CD14-positive monocyte (primary cell): ENCODE measurements around the gene AVP. TPM values are rescaled to one million over a fixed set of nuclear protein-coding genes. Genes with fewer than 3 reads are reported as not detected.

Experiments
- DNase-seq, 3 donors: peaks; one replicate each; pipeline ENCODE4 v3.0.0-alpha.2; 2011 to 2022
- H2AFZ ChIP-seq: 2 replicates; pipeline ENCODE4 v1.6.0; 2012; ENCODE audit warnings: mild to moderate bottlenecking, low read depth, low read length, inconsistent platforms; ENCODE audit not compliant: insufficient read depth, poor library complexity, severe bottlenecking
- H3K27ac ChIP-seq, 2 donors: 1 replicate in 1 of 2; 2 replicates in 1 of 2; pipeline ENCODE4 v1.5.1; 2012 to 2013; ENCODE audit warnings: low read length in 2 of 2, control low read depth in 1 of 2, inconsistent platforms in 1 of 2, low read depth in 1 of 2, mild to moderate bottlenecking in 1 of 2
- H3K27me3 ChIP-seq, 2 donors: one replicate each; pipeline versions ENCODE4 v1.6.0 to v1.6.1; 2011 to 2013; ENCODE audit warnings: low read length in 2 of 2; ENCODE audit not compliant: control insufficient read depth in 2 of 2, insufficient read depth in 2 of 2
- H3K36me3 ChIP-seq, 2 donors: replicated peaks in 1 of 2; 1 replicate in 1 of 2; 2 replicates in 1 of 2; pipeline versions ENCODE4 v1.5.1 to v1.6.1; 2012 to 2013; ENCODE audit warnings: low read length in 2 of 2, control low read depth in 1 of 2, inconsistent platforms in 1 of 2, mild to moderate bottlenecking in 1 of 2; ENCODE audit not compliant: insufficient read depth in 2 of 2, control insufficient read depth in 1 of 2
- H3K4me1 ChIP-seq, 2 donors: 1 replicate in 1 of 2; 2 replicates in 1 of 2; pipeline versions ENCODE4 v1.5.1 to v1.6.1; 2012 to 2013; ENCODE audit warnings: low read length in 2 of 2, control low read depth in 1 of 2, inconsistent platforms in 1 of 2, mild to moderate bottlenecking in 1 of 2, moderate library complexity in 1 of 2; ENCODE audit not compliant: insufficient read depth in 2 of 2, control insufficient read depth in 1 of 2
- H3K4me2 ChIP-seq: replicated peaks from 2 replicates; pipeline ENCODE3; 2012; ENCODE audit warnings: low read length, moderate library complexity, mild to moderate bottlenecking; ENCODE audit not compliant: poor library complexity, severe bottlenecking; ENCODE audit errors: extremely low read depth
- H3K4me3 ChIP-seq, 3 experiments: fragments of 200-600 bp in 1 of 3; sonication (generic) in 1 of 3; replicated peaks in 1 of 3; 1 replicate in 2 of 3; 2 replicates in 1 of 3; pipeline ENCODE4 v1.5.1; 2011 to 2013; ENCODE audit warnings: low read length in 3 of 3, mild to moderate bottlenecking in 3 of 3, control low read depth in 2 of 3, low read depth in 2 of 3, inconsistent platforms in 1 of 3, moderate library complexity in 1 of 3
- H3K79me2 ChIP-seq: 2 replicates; pipeline ENCODE4 v1.6.0; 2012; ENCODE audit warnings: mild to moderate bottlenecking, control low read depth, inconsistent platforms, low read length, moderate library complexity; ENCODE audit not compliant: insufficient read depth
- H3K9ac ChIP-seq: 2 replicates; pipeline ENCODE4 v1.6.0; 2017; ENCODE audit warnings: low read length, mild to moderate bottlenecking; ENCODE audit not compliant: insufficient read depth, poor library complexity, severe bottlenecking
- H3K9me3 ChIP-seq, 2 donors: replicated peaks in 1 of 2; 1 replicate in 1 of 2; 2 replicates in 1 of 2; pipeline versions ENCODE4 v1.5.1 to v1.6.1; 2012 to 2013; ENCODE audit warnings: low read length in 2 of 2, control low read depth in 1 of 2; ENCODE audit not compliant: control insufficient read depth in 1 of 2, insufficient read depth in 1 of 2
- H4K20me1 ChIP-seq: 2 replicates; pipeline ENCODE4 v1.6.0; 2012; ENCODE audit warnings: mild to moderate bottlenecking, low read length, control low read depth, moderate library complexity; ENCODE audit not compliant: insufficient read depth
- H3K27ac Mint-ChIP-seq, 7 donors: one replicate each; pipeline ENCODE4 v1.8.0; 2020; ENCODE audit warnings: mild to moderate bottlenecking in 7 of 7, mixed read lengths in 7 of 7, moderate library complexity in 6 of 7, inconsistent platforms in 2 of 7
- H3K27me3 Mint-ChIP-seq, 3 donors: one replicate each; pipeline ENCODE4 v1.8.0; 2021 to 2022; ENCODE audit warnings: low read depth in 3 of 3, mild to moderate bottlenecking in 3 of 3, mixed read lengths in 3 of 3, moderate library complexity in 3 of 3, inconsistent platforms in 1 of 3
- H3K36me3 Mint-ChIP-seq, 2 donors: one replicate each; pipeline ENCODE4 v1.8.0; 2020; ENCODE audit warnings: mixed read lengths in 2 of 2, inconsistent platforms in 1 of 2, mild to moderate bottlenecking in 1 of 2
- H3K4me1 Mint-ChIP-seq: one replicate; pipeline ENCODE4 v1.8.0; 2020; ENCODE audit warnings: mild to moderate bottlenecking, mixed read lengths
- H3K4me3 Mint-ChIP-seq, 2 donors: one replicate each; pipeline ENCODE4 v1.8.0; 2020; ENCODE audit warnings: mild to moderate bottlenecking in 2 of 2, mixed read lengths in 2 of 2, moderate library complexity in 1 of 2
- H3K9me3 Mint-ChIP-seq, 7 donors: one replicate each; pipeline ENCODE4 v1.8.0; 2020 to 2022; ENCODE audit warnings: mixed read lengths in 7 of 7, mild to moderate bottlenecking in 6 of 7, moderate library complexity in 6 of 7, inconsistent platforms in 2 of 7
- WGBS: methylation state at CpG from one replicate; pipeline ENCODE4 v1.1.5; 2013; ENCODE audit warnings: missing lambda C conversion rate; ENCODE audit not compliant: insufficient coverage; 5-methylcytosine and 5-hydroxymethylcytosine counted together
- intact Hi-C, 2 donors: fragments of 100-400 bp; cut with micrococcal nuclease; formaldehyde crosslinking; loops; one replicate each; pipeline versions ENCODE4 v1.15.0 to v1.15.1; 2023
- polyA plus RNA-seq, 3 donors: library from polyadenylated mRNA; depleted of rRNA in 1 of 3; unstranded in 2 of 3; stranded (reverse) in 1 of 3; fragments of 300-500 nt in 2 of 3; fragments of >200 nt in 1 of 3; fragmentation: Illumina TruSeq in 2 of 3; gene quantifications; 1 replicate in 2 of 3; 2 replicates in 1 of 3; pipeline ENCODE4 v1.2.3, GENCODE V29; 2012 to 2021
- TF ChIP-seq, protein P1 (sequence below): fragments of 200-600 bp; IDR thresholded peaks from one replicate; pipeline ENCODE4 v1.8.0; 2022; ENCODE audit warnings: antibody characterized with exemption, mild to moderate bottlenecking

AVP gene
- polyA plus RNA-seq, 3 donors: not detected

DNA sequence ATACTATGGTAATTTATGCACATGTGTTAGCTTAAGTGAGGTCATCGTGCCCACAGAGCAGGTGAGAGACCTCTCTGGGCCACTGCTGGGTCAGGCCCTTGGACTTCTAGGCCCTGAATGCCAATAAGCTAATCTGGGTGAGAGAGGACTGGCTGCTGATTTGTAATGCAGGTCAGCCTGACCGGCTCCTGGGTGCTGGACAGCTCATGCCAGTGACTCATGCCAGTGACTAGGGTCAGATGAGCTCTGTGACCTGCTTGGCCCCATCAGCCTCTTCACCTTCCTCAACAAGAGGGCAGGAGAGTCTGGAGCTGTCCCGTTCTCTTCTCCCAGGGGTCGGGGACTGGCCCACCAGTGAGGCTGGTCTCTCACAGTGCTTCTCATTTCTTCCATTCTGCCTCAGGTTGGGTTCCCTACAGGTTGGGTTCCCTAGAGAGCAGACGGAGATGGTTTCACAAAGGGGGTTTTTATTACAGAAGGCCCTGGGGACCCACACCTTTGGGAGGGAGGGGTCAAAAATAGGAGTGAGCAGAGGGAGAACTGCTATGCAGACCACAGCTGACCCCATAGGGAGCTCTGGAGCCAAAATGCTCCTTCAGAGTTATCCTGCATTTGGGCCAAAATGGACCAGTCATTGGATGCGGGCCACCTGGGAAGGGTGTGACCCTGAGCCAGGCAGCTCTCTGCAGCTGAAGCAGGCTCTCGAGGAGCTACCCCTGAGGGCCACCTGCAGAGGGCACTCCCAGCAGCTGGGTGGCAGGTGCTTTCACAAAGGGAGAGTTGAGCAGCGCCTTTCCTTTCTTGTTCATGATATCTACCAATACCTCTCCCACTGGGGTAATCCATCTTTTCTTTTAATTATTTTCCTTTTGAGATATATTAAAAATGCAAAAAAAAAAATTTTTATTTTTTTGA, 15.3 kb downstream of the AVP start:
- Histone ChIP-seq H3K4me2 (no peak overlapping the region), H4K20me1 (no peaks in the 10 kb centered on the region), H3K27ac (no peak overlapping the region), H2AFZ (no peak overlapping the region), H3K4me1 (peaks cover 8 to 15% of the 10 kb centered on the region in 2 donors), H3K4me3 (no peak overlapping the region), H3K27me3 (peaks cover 11 to 32% of the 10 kb centered on the region in 2 donors), H3K9me3 (no peaks in the 10 kb centered on the region), H3K9ac (no peak overlapping the region), H3K79me2 (no peaks in the 10 kb centered on the region), H3K36me3 (no peaks in the 10 kb centered on the region)
- Mint-ChIP-seq H3K4me3 (no peak overlapping the region), H3K27ac (no peak overlapping the region), H3K4me1 (peaks cover 12% of the 10 kb centered on the region), H3K27me3 (peaks cover 25 to 56% (median 42%) of the 10 kb centered on the region in 3 donors), H3K36me3 (peaks cover 0 to 5% of the 10 kb centered on the region in 2 donors), H3K9me3 (peaks cover 3 to 14% (median 10%) of the 10 kb centered on the region in 7 donors)
- TF ChIP-seq, protein P1, sequence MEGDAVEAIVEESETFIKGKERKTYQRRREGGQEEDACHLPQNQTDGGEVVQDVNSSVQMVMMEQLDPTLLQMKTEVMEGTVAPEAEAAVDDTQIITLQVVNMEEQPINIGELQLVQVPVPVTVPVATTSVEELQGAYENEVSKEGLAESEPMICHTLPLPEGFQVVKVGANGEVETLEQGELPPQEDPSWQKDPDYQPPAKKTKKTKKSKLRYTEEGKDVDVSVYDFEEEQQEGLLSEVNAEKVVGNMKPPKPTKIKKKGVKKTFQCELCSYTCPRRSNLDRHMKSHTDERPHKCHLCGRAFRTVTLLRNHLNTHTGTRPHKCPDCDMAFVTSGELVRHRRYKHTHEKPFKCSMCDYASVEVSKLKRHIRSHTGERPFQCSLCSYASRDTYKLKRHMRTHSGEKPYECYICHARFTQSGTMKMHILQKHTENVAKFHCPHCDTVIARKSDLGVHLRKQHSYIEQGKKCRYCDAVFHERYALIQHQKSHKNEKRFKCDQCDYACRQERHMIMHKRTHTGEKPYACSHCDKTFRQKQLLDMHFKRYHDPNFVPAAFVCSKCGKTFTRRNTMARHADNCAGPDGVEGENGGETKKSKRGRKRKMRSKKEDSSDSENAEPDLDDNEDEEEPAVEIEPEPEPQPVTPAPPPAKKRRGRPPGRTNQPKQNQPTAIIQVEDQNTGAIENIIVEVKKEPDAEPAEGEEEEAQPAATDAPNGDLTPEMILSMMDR: no peak
- peak in 1 of 3 donors; percentile 38 for DNase-seq
- 88% methylated on average over 5 of the region's 8 CpGs for WGBS
- intact Hi-C loops: no loop called here

DNA sequence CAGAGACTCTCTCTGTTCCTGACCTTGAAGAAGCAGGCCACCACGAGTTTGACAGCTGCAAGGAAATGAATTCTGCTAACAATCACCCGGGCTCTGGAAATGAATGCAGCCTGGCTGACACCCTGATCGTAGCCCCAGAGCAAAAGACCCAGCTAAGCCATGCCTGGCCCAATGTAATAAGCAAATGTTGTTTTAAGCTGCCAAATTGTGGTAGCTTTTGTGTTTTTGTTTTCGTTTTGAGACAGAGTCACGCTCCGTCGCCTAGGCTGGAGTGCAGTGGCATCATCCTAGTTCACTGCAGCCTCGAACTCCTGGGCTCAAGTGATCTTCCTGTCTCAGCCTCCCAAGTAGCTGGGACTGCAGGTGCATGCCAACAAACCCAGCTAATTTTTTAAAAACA, 16.4 kb downstream of the AVP start:
- Mint-ChIP-seq H3K4me3 (no peak overlapping the region), H3K27me3 (peaks cover 22 to 45% (median 36%) of the 10 kb centered on the region in 3 donors), H3K27ac (no peak overlapping the region), H3K36me3 (peaks cover 0 to 5% of the 10 kb centered on the region in 2 donors), H3K4me1 (peaks cover 12% of the 10 kb centered on the region), H3K9me3 (peaks cover 3 to 14% (median 8%) of the 10 kb centered on the region in 7 donors)
- H3K4me2 ChIP-seq: no peak overlapping the region
- H4K20me1 ChIP-seq: no peaks in the 10 kb centered on the region
- WGBS: 76% methylated on average over 8 of the region's 8 CpGs
- H3K27ac ChIP-seq: no peak overlapping the region
- no peak for DNase-seq
- TF ChIP-seq, protein P1: no peak
- H3K4me1 ChIP-seq: peaks cover 8 to 15% of the 10 kb centered on the region in 2 donors
- H3K27me3 ChIP-seq: peaks cover 11 to 27% of the 10 kb centered on the region in 2 donors
- H3K9ac ChIP-seq: no peak overlapping the region
- no peak overlapping the region for H3K4me3 ChIP-seq
- H3K9me3 ChIP-seq: no peaks in the 10 kb centered on the region
- no peaks in the 10 kb centered on the region for H3K79me2 ChIP-seq
- H2AFZ ChIP-seq: no peak overlapping the region
- intact Hi-C loops: no loop called here
- H3K36me3 ChIP-seq: no peaks in the 10 kb centered on the region
